CD8-positive, alpha-beta memory T cell (primary cell): Measurements from ENCODE around the gene GSG1L. TPM values are rescaled to one million over a fixed set of nuclear protein-coding genes. Genes with fewer than 3 reads are reported as not detected.

Experiments
- polyA plus RNA-seq: library from polyadenylated mRNA; unstranded; fragments of 300-500 nt; fragmentation: Illumina TruSeq; gene quantifications from one replicate; pipeline ENCODE4 v1.2.3, GENCODE V29; 2021
- total RNA-seq, 2 experiments: library from RNA; stranded (reverse); gene quantifications; one replicate each; pipeline ENCODE4 v1.2.3, GENCODE V29; 2021

Gene GSG1L
- total and polyA plus RNA-seq, 3 experiments from 2014 or later, result 0.18 TPM; not detected in 2

Other genes starting within 250 kb of the GSG1L start
- gene XPO6, start 148.3 kb upstream of the GSG1L start, total RNA-seq, result 100 to 1,000 TPM; 228 to 234 TPM
- gene XPO6, start 148.3 kb upstream of the GSG1L start, polyA plus RNA-seq, result 96.8 TPM
- gene SBK1, start 228.8 kb upstream of the GSG1L start, total RNA-seq, result 1 to 10 TPM; 3.9 to 4.1 TPM
- 20.3 TPM for gene SBK1, start 228.8 kb upstream of the GSG1L start, polyA plus RNA-seq